ENCODE data around the gene C1orf122.

GRCh38 chr1:37765916-37766664, 41.5 kb upstream of the C1orf122 start:
- TF ChIP-seq CTCF (IDR thresholded peaks at IDR 0.05): no peak
- TF ChIP-seq POLR2AphosphoS5 (IDR thresholded peaks at IDR 0.05): no peak

Data from breast epithelium (tissue), 3 donors.